ENCODE measurements around the gene BNC2. TPM values are rescaled to one million over a fixed set of nuclear protein-coding genes. Genes with fewer than 3 reads are reported as not detected.

BNC2 gene
- total and polyA plus RNA-seq, 2 of the 4 experiments (the other 2 are of a cell fraction) = 15.5 to 45.2 TPM

GRCh38 chr9:16846367-16846766, 24.1 kb downstream of the BNC2 start:
- no peak overlapping the region for H2BK5ac ChIP-seq (ENCODE audit: low read depth, low read length, poor library complexity, severe bottlenecking)
- dilution Hi-C loops (cut with HindIII; ENCODE audit: low sequenced_read_pairs, unreplicated experiment) (no loop called here), intact Hi-C loops (cut with micrococcal nuclease) (no loop called here), in situ Hi-C loops (cut with MboI; ENCODE audit: low sequenced_read_pairs) (no loop called here)
- peaks cover 1% of the 10 kb centered on the region; the same call in 1 of the 2 replicates for H3K36me3 ChIP-seq (ENCODE audit: control insufficient read depth, insufficient read depth, low read length)
- no peak overlapping the region for H2BK120ac ChIP-seq (ENCODE audit: low read depth, low read length)
- no peak overlapping the region for H2AK5ac ChIP-seq (ENCODE audit: low read depth, low read length)
- peaks cover 16 to 49% of the 10 kb centered on the region in 2 experiments for H3K79me1 ChIP-seq (ENCODE audit: low read depth in 1 of 2, low read length in 2 of 2)
- no peak overlapping the region for H3K14ac ChIP-seq (replicated peaks; ENCODE audit: low read depth, low read length)
- H3K4me2 ChIP-seq (ENCODE audit: low read depth, low read length) = no peak overlapping the region
- H4K91ac ChIP-seq (ENCODE audit: insufficient read depth, low read depth, low read length) = no peak overlapping the region
- H3K9ac ChIP-seq (ENCODE audit: low read depth, low read length) = no peak overlapping the region
- WGBS, 2 experiments (ENCODE audit: extremely low coverage in 2 of 2, insufficient read length in 1 of 2) = 92% methylated on average over 2 of the region's 6 CpGs; no CpG with 5 or more reads in 1 of the 2 experiments
- H3K27me3 ChIP-seq (ENCODE audit: control insufficient read depth, insufficient read depth, low read length) = no peaks in the 10 kb centered on the region
- no peak overlapping the region for H3K23ac ChIP-seq (ENCODE audit: low read depth, low read length)
- H3K27ac ChIP-seq (ENCODE audit: insufficient read depth, low read length) = no peak overlapping the region
- H4K8ac ChIP-seq (ENCODE audit: low read depth in 2 of 2, low read length in 2 of 2) = no peak overlapping the region
- H3K9me3 ChIP-seq (ENCODE audit: control insufficient read depth, insufficient read depth, low read length) = no peaks in the 10 kb centered on the region
- H3K56ac ChIP-seq (ENCODE audit: extremely low read depth, insufficient read depth, low read length) = no peak overlapping the region
- no peak for TF ChIP-seq MAFK (IDR thresholded peaks at IDR 0.05; ENCODE audit: low read depth, low read length)
- no peak overlapping the region for H3K4me3 ChIP-seq (ENCODE audit: insufficient read depth, low read depth, low read length)
- no TSS peak for BruUV-seq (replicated peaks)
- CTCF ChIA-PET = no interaction called here
- no peak overlapping the region for H3K4ac ChIP-seq (ENCODE audit: low read depth, low read length)
- no peak for DNase-seq
- H2AFZ ChIP-seq (replicated peaks; ENCODE audit: low read length, poor library complexity) = no peak overlapping the region
- no peak overlapping the region for H2BK20ac ChIP-seq (ENCODE audit: low read depth, low read length)
- H3K18ac ChIP-seq (ENCODE audit: low read depth, low read length) = no peak overlapping the region
- no peak overlapping the region for H2BK15ac ChIP-seq (ENCODE audit: low read depth, low read length)
- no peaks in the 10 kb centered on the region; the same call in none of the 2 replicates for H3K9me1 ChIP-seq (ENCODE audit: insufficient read depth, low read length)
- H3K4me1 ChIP-seq (ENCODE audit: control insufficient read depth, insufficient read depth, low read length) = no peaks in the 10 kb centered on the region
- ATAC-seq (ENCODE audit: low read depth) = no peak
- no peak overlapping the region for H4K5ac ChIP-seq (ENCODE audit: low read depth, low read length)
- peaks cover 11% of the 10 kb centered on the region for H4K20me1 ChIP-seq (ENCODE audit: insufficient read depth, low read length)
- H2AK9ac ChIP-seq (replicated peaks; ENCODE audit: low read depth, low read length, poor library complexity) = no peak overlapping the region
- POLR2A ChIA-PET (ENCODE audit: unreplicated experiment) = no interaction called here
